HG02973 (cell line): ENCODE data around the gene CSGALNACT2.
"Not testable (repeated sequence)": the region's sequence is repeated elsewhere in the genome, so short reads cannot be mapped to it uniquely, and the experiment has no call there.

Source experiments
- ATAC-seq: cut with Tn5 transposase; IDR thresholded peaks from one replicate; pipeline ENCODE4 v1.9.1; 2021; ENCODE audit warnings: moderate library complexity; ENCODE audit not compliant: unreplicated experiment

Gene CSGALNACT2

GRCh38 chr10:43177595-43177994 lies 39.4 kb downstream of the CSGALNACT2 start:
- no peak for ATAC-seq

- ATAC-seq, result no peak
These were observed 42.9 kb downstream of the CSGALNACT2 start for GRCh38 chr10:43181146-43181545.

- ATAC-seq, result not testable (repeated sequence)
These were observed 45.5 kb downstream of the CSGALNACT2 start for GRCh38 chr10:43183764-43184163.

GRCh38 chr10:43186150-43186549 lies 47.9 kb downstream of the CSGALNACT2 start:
- no peak for ATAC-seq

GRCh38 chr10:43187213-43187612 lies 49.0 kb downstream of the CSGALNACT2 start:
- ATAC-seq, result no peak

- no peak for ATAC-seq
These were observed 50.5 kb downstream of the CSGALNACT2 start for GRCh38 chr10:43188702-43189101.

- ATAC-seq, result no peak
These were observed 52.0 kb downstream of the CSGALNACT2 start for GRCh38 chr10:43190289-43190688.

- ATAC-seq, result no peak
These were observed 52.5 kb downstream of the CSGALNACT2 start for GRCh38 chr10:43190775-43191174.

GRCh38 chr10:43192884-43193283 lies 54.6 kb downstream of the CSGALNACT2 start:
- ATAC-seq, result no peak

GRCh38 chr10:43193496-43194080 lies 55.3 kb downstream of the CSGALNACT2 start:
- no peak for ATAC-seq

GRCh38 chr10:43194266-43194665 lies 56.0 kb downstream of the CSGALNACT2 start:
- no peak for ATAC-seq

GRCh38 chr10:43194859-43195258 lies 56.6 kb downstream of the CSGALNACT2 start:
- no peak for ATAC-seq

- ATAC-seq, result no peak
These were observed 57.3 kb downstream of the CSGALNACT2 start for GRCh38 chr10:43195557-43195956.

GRCh38 chr10:43196131-43196980 lies 58.1 kb downstream of the CSGALNACT2 start:
- no peak for ATAC-seq

GRCh38 chr10:43196981-43197833 lies 59.0 kb downstream of the CSGALNACT2 start:
- no peak for ATAC-seq

- ATAC-seq, result no peak
These were observed 59.8 kb downstream of the CSGALNACT2 start for GRCh38 chr10:43197834-43198681.

- no peak for ATAC-seq
These were observed 60.4 kb downstream of the CSGALNACT2 start for GRCh38 chr10:43198682-43199005.

GRCh38 chr10:43199088-43199683 lies 60.9 kb downstream of the CSGALNACT2 start:
- ATAC-seq, result no peak

GRCh38 chr10:43199684-43200537 lies 61.7 kb downstream of the CSGALNACT2 start:
- no peak for ATAC-seq
